ENCODE results near the gene LRRC8E.

The LRRC8E gene

GRCh38 chr19:7868326-7868670 lies 20.0 kb upstream of the LRRC8E start:
- DNase-seq (ENCODE audit: low spot score), result no peak

GRCh38 chr19:7868671-7869452 lies 19.4 kb upstream of the LRRC8E start:
- peak; percentile 76 for DNase-seq (ENCODE audit: low spot score)

DNA sequence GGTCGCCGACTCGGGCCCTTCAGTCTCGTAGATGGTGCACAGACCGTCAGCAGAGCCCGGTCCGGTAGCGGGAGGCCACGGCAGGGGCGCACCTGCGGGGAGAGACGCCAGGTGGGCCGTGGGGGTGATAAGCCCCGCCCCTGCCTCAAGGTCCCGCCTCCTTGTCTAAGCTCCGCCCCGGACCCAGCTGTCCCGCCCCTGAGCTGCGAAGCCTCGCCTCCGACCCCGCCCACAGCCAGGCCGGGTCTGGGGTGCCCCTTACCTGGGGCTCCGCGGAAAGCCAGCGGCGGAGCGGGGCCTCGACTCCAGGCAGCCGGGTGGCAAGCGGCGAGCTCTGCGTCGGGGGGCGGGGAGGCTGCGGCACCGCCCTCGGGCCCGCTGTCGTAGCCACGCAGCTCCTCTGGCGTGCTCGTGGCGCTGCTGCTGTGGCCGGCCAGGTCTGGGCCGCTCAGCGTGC lies 18.8 kb upstream of the LRRC8E start:
- peak; percentile 50 for DNase-seq (ENCODE audit: low spot score)

GRCh38 chr19:7869910-7870511 lies 18.3 kb upstream of the LRRC8E start:
- no peak for DNase-seq (ENCODE audit: low spot score)

DNA sequence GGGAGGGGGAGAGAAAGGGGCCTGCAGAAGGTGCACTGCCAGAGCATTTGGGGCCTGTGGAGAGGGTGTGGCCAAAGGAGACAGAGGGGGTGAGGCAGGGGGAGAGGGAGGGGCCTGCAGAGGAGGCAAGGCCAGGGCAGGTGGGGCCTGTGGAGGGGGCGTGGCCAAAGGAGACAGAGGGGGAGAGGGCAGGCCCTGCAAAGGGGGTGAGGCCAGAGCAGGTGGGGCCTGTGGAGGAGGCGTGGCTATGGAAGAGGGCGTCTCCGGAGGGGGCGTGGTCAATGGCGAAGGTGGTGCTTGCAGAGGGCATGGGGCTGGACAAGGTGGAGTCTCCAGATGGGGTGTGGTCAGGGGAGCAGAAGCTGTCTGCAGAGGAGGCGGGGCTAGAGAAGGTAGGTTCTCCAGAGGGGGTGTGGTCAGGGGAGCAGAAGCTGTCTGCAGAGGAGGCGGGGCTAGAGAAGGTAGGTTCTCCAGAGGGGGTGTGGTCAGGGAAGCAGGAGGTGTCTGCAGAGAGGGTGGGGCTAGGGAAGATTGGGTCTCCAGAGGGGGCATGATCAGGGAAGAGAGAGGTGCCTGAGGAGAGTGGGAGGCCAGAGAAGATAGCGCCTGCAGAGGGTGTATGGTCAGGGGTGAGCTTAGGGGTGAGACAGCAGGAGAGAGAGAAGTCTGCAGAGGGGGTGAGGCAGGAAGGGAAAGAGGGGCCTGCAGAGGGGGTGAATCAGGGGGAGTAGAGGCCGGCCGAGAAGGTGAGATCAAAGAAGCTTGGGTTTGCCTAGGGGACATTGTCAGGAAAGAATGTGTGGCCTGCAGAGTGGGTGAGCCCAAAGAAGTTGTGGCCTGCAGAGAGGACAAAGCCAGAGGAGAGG lies 17.5 kb upstream of the LRRC8E start:
- DNase-seq (ENCODE audit: low spot score), result no peak

- peak; percentile 71 for DNase-seq (ENCODE audit: low spot score)
Measured at GRCh38 chr19:7871437-7872305, 16.6 kb upstream of the LRRC8E start.

GRCh38 chr19:7872306-7873204 lies 15.8 kb upstream of the LRRC8E start:
- DNase-seq (ENCODE audit: low spot score), result no peak

DNA sequence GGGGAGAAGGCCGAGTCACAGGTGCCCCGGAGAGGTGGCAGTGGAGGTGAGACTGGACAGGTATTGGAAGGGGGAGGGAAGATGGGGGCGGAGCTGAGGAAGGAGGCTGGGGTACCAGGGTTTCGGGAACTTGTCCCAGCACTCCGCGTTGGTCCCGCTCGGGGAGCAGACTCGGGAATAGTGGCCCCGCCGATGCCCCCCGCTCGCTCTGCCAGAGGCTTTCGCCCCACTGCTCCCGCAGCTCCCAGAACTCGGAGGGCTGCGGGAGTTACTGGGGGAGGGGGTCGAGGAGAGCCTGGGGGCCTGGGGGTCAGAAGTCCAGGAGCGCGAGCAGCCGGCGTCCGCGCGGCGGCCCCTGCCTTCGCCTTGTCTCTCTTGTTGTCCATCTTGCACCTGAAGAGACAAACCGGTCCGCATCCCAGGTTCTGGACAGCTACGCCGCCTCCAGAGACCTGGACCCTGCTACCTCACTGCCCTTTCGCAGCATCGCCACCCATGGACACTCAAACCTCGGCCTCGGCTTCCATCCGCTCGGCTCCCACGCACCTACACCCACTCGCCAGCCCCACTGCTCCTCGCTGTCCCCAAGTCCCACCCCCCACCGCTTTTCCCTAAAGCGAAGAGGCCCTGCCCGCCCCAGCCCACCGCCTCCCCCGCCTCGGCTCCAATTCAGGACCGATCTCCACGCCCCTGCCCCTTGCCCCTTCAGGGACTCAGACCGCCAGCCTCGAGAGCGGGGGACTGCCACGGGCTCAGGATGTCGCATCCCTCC lies 14.8 kb upstream of the LRRC8E start:
- DNase-seq (ENCODE audit: low spot score), result no peak

DNA sequence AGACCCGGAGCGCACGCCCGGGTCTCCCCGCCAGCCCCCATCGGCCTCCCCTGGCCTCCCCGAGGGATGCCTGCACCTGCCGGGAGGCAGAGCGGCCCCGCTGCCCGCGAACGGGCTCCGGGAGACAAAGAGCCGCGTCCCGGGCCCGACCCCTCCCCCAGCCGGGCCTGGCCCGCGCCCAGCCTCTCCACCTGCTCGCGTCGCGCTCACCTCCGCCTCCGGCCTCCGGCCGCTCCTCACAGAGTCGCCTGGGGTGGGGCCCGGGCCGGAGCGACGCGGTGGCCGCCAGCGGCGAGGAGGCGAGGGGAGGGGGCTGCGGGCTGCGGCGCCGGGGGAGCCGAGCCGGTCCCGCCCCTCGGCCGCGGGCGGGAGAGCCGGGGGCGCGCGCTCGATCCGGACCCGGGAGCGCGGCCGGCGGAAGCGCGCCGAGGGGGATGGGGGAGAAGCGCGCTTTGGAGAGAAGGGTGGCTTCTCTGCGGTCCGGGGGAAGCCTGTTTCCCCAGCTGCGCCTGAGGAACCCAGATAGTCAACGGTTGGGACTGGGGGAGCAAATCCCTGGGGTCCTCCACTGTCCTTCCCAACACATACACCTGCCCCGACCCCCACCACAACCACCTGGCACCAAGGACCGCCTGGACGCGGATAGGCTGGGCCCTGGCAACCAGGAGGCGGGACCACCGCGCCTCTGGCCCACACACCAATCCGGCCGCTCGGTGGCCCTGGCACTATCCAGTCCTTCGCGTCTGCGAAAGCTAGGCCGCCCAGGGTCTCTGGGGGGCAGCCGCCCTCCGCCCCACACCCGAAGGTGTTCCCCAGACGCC lies 14.0 kb upstream of the LRRC8E start, which contains the start of gene PRR36:
PRR36 (minus strand) TSS at position 315 of the 821 bp plus-strand sequence. CDS start 701 bp downstream, outside the sequence.
- peak; percentile 82 for DNase-seq (ENCODE audit: low spot score)

- DNase-seq (ENCODE audit: low spot score), result no peak
Measured at GRCh38 chr19:7874897-7875273, 13.4 kb upstream of the LRRC8E start.

GRCh38 chr19:7877249-7877836 lies 11.0 kb upstream of the LRRC8E start:
- no peak for DNase-seq (ENCODE audit: low spot score)

- no peak for DNase-seq (ENCODE audit: low spot score)
Measured at GRCh38 chr19:7879111-7879807, 9.1 kb upstream of the LRRC8E start.

- no peak for DNase-seq (ENCODE audit: low spot score)
Measured at GRCh38 chr19:7879836-7880235, 8.5 kb upstream of the LRRC8E start.

DNA sequence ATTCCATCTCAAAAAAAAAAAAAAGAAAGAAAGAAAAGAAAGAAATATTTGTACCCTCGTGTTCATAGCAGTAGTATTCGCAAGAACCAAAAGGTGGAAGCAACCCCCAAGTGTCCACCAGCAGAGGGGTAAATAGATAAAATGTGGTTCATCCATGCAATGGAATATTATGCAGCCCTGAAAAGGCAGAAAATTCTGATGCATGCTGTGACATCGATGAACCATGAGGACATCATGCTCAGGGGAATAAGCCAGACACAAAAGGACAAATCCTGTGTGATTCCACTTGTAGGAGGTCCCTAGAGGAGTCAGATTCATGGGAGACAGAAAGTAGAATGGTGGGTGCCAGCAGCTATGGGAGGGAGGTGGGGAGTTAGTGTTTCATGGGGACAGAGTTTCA lies 6.4 kb upstream of the LRRC8E start:
- DNase-seq (ENCODE audit: low spot score), result no peak

GRCh38 chr19:7883105-7883504 lies 5.2 kb upstream of the LRRC8E start:
- no peak for DNase-seq (ENCODE audit: low spot score)

- DNase-seq (ENCODE audit: low spot score), result no peak
Measured at GRCh38 chr19:7883796-7884570, 4.3 kb upstream of the LRRC8E start.

DNA sequence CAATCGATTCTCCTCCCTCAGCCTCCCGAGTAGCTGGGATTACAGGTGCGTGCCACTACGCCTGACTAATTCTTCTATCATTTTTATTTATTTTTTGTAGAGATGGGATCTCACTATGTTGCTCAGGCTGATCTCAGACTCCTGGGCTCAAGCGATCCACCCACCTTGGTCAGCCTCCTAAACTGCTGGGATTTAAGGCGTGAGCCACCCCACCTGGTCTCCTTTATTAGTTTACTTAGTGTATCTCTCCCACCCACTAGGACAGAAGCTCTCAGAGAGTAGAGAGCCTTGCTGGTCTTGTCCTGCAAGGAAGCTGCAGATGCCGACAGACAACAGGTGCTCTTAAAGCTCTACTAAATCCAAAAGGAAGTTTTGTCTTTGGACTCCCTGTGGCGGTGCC lies 2.5 kb upstream of the LRRC8E start:
- DNase-seq (ENCODE audit: low spot score), result no peak
